HepG2 (cell line): ENCODE results near the gene GLOD4.

Experiments
- CBX1 ChIP-seq: IDR thresholded peaks from one replicate; pipeline ENCODE4 v1.6.1; 2016; ENCODE audit warnings: antibody characterized with exemption, low read depth
- PHF20 ChIP-seq: sonication (generic); formaldehyde crosslinking; IDR thresholded peaks from 2 replicates; pipeline ENCODE4 v1.5.0; 2020; ENCODE audit warnings: mild to moderate bottlenecking, missing genetic modification reagents
- POLR2A ChIP-seq, 2 experiments: IDR thresholded peaks; 2 replicates each; pipeline ENCODE4 v1.6.1; 2011; ENCODE audit warnings: low read depth in 2 of 2, low read length in 2 of 2, mild to moderate bottlenecking in 1 of 2, moderate library complexity in 1 of 2; ENCODE audit not compliant: insufficient read depth in 1 of 2
- POLR2AphosphoS5 ChIP-seq: IDR thresholded peaks from 2 replicates; pipeline ENCODE4 v1.6.1; 2012; ENCODE audit warnings: low read depth, low read length
- RELA ChIP-seq: sonication (generic); formaldehyde crosslinking; IDR thresholded peaks from 2 replicates; pipeline ENCODE4 v1.4.0; 2020; ENCODE audit warnings: missing genetic modification reagents
- SMAD1 ChIP-seq: sonication (generic); formaldehyde crosslinking; IDR thresholded peaks from 2 replicates; pipeline ENCODE4 v1.4.0; 2020; ENCODE audit warnings: missing genetic modification reagents, low read depth, mild to moderate bottlenecking, borderline replicate concordance
- ZNF550 ChIP-seq: sonication (generic); formaldehyde crosslinking; IDR thresholded peaks from 2 replicates; pipeline ENCODE4 v1.4.0; 2020; ENCODE audit warnings: mild to moderate bottlenecking, missing genetic modification reagents, borderline replicate concordance
- ZSCAN12 ChIP-seq: sonication (generic); formaldehyde crosslinking; IDR thresholded peaks from 2 replicates; pipeline ENCODE4 v1.9.0; 2021; ENCODE audit warnings: mild to moderate bottlenecking, missing genetic modification reagents

- no peak for TF ChIP-seq ZNF550 (CRISPR knock-in tag)
- no peak for TF ChIP-seq SMAD1 (CRISPR knock-in tag)
- TF ChIP-seq RELA (CRISPR knock-in tag), result no peak
- no peak for TF ChIP-seq ZSCAN12 (CRISPR knock-in tag)
- TF ChIP-seq POLR2A (IDR thresholded peaks at IDR 0.05; ENCODE audit: insufficient read depth in 1 of 2, low read depth in 2 of 2, low read length in 2 of 2), result no peak
- no peak for TF ChIP-seq POLR2AphosphoS5
- no peak for TF ChIP-seq PHF20 (CRISPR knock-in tag)
- no peak for TF ChIP-seq CBX1
These were observed 37.2 kb upstream of the GLOD4 start for GRCh38 chr17:819251-819650.
